CD1c-positive myeloid dendritic cell (primary cell): ENCODE results near the gene YPEL2.

ENCODE experiments used
- DNase-seq: peaks from one replicate; pipeline ENCODE4 v3.0.0-alpha.2; 2016; ENCODE audit errors: extremely low spot score

YPEL2 gene

GRCh38 chr17:59330053-59330942 is 1.2 kb upstream of the YPEL2 start:
- peak; percentile 25 for DNase-seq

DNA sequence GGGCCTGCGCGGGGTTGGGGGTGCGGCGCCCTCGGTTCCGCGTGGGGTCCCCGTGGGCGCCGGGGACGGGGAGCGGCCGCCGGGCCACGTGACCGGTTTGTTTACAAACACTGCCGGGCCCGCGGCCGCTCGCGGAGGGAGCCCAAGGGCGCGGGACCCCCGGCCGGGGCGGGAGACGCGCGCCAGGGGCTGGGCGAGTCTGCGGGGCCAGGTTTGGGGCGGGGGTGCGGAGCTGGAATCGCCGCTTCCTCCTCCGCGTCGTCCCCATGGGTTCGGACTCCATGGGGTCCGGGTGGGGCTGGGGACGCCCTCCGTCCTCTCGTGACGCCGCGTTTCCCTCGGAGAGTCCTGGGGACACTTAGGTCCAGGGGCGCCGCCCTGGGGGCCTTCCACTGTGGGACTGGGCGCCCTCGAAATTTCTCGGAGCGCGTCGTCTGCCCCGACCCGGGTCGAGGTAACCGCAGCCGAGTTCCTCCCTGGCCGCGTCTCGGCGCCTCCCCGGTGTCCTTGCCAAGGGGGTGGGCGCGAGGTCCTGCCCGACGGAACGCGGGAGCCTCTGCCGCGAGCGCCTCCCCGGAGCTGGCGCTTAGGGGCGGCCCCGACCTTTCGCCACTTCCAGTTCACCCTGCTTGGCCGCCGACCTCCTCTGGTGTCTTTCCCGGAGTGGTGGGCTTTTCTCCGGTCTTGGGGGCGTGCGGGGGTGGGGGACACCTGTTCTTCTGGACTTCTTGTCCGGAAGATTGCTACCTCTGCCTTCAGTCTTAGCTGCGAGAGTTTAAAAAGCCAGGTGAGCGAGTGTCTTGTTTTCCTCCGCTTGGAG is 684 bp downstream of the YPEL2 start:
- peak; percentile 55 for DNase-seq

DNA sequence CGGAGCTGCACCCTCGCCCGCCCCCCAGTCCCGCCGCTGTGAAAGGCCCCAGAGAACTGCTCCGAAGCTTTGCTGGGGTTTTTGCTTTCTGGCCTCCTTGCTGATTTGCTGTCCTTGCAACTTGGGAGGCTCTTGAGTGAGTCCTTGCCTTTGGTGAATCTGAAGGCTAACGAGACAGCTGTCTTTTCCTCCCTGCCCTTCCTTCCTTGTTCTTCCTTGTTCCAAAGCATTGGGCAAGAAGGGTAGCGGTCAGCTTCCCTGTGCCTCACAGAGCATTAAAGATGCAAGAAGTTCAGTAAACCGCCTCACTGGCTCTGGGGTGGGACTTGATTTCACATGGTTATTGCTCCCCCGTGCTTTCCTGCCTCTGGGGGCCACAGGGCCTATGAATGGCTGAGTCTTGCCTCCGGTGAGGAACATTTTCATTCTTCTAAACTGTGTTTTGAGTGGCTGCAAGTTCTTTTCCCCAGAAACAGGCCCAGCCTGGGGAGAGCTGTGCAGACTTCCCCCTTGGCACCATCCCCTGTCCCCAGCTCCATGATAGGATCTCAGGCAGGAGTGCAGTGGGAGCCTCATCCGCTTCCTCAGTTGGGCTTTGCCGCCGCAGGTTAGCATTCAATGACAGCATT is 1.4 kb downstream of the YPEL2 start:
- DNase-seq, result peak; percentile 60

DNA sequence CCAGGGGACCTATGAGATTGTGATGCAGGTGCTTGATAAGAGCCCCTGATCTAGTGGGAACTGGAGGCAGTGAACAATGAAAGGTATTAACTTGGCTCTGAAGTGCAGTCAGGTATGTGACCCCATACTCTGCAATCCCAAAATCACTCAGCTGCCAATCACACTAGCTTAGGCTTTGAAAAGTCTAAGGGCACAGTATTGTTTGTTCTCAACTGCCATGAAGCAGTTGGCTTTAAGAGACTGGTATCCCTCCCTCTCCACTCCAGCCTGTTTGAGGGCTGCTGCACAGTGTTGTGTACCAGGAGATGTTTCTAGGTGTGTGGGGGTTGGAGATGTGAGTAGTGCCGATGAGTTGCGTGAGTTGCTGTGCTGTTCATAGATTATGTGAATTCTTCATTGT is 2.4 kb downstream of the YPEL2 start:
- no peak for DNase-seq

- no peak for DNase-seq
Observed at GRCh38 chr17:59335685-59336084, 4.2 kb downstream of the YPEL2 start.

DNA sequence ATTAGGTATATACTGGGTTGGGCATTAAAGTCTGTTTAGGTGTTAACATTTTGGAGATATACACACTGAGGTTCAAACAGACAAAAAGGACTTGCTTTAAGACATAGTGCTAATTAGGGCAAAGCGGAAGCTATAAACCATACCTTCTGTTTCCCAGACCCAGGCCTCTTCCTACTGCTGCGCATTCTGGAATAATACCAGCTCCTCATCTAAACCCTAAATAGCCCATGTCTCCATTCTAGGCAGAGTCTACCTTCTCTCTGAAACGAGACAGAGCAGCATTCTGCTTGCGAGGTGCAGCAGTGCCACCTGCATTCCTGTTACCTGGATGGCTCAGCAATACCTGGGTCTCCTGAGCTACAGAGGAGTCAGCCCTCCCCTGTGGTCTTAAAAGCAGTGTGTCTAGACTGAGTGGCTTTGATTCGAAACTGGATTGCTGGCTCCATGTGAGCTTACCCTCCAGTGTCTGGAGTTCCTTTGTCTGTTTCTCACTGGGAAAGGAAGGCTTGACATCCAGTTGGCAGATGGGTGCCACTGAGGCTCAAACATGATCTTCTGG is 6.4 kb downstream of the YPEL2 start:
- no peak for DNase-seq

GRCh38 chr17:59338498-59338897 is 7.0 kb downstream of the YPEL2 start:
- no peak for DNase-seq

DNA sequence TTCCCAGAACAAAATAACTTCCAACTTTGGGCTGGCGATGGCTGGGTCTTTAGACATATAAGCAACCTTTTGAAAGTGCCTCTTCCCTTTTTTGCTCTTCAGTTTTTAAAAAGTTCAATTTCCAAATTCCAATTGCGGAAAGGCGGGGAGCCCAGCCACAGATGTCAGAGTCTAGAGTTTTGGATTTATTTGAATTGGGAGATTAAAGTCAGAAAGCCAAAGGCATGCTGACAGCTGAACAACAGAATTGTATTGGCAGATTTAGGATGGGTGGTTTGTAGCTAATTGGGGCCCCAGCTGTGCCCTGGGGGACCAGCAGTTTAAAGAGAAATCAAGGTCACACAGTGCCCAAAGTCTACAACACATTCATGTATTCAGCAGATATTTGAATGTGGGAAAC is 10.5 kb downstream of the YPEL2 start:
- DNase-seq, result no peak

DNA sequence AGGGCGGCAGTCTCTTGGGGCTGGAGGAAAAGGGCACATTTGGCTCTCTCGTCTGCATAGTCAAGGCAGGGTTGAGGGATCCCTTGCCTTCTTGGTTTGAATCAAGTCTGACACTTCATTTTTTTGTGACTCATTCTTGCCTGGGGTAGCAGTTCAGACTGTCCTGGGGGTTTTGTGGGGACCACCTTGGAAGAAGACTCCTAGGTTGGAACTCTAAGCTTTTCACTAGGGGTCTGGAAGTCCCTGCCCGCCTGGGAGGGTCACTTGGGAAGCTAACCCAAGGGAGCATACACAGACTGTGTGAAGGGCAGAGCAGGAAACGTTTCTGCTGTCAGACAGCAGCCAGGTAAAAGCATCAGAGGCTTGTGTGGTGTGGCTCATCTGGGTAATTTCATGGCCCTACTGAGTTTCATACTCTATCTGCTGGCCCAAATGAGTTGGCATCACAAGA is 11.3 kb downstream of the YPEL2 start:
- DNase-seq, result no peak

GRCh38 chr17:59345476-59345875 is 14.0 kb downstream of the YPEL2 start:
- no peak for DNase-seq

GRCh38 chr17:59346341-59346740 is 14.9 kb downstream of the YPEL2 start:
- DNase-seq, result no peak

DNA sequence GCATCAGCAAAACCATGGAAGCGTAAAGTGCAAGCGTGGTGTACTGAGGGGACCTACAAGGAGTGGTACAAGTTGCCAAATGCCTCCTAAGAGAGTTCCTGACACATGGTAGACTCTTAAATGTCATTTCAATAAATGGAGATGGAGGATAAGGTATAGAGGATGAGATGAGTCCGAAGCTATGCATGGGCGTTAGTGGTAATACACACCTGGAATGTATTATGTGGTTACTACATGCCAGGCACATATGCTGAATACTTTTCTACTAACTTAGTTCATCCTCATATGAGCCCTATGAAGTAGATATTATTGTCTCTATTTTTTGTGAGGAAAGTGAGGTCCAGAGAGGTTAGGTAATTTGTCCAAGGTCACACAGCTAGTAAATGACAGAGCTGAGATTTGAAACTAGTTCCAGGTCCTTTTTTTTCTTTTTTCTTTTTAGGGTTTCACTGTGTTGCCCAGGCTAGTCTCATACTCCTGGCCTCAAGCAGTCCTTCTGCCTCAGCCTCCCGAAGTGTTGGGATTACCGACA is 15.5 kb downstream of the YPEL2 start:
- DNase-seq, result no peak

DNA sequence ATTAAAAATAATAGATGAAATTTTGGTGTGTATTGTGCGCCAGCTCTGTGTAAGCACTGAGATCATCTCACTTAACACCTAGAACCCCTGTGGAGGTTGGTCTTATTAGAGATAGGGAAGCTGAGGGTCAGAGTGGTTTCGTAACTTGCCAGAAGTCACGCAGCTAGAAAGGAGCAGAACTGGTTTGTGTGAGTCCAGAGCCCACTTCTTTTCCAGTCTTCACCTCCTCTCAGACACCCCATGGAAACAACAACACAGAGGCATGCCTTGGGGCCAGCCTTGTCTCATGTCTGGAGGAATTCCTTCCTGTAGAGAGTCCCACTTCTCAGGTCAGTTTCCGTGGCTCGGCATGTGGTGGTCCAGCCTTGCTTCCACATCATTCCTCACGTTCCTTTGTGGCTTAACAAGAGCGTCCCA is 16.5 kb downstream of the YPEL2 start:
- peak; percentile 50 for DNase-seq

GRCh38 chr17:59349178-59349577 is 17.7 kb downstream of the YPEL2 start:
- DNase-seq, result no peak

- DNase-seq, result no peak
Observed at GRCh38 chr17:59353106-59353854, 21.8 kb downstream of the YPEL2 start.

GRCh38 chr17:59353936-59354755 is 22.7 kb downstream of the YPEL2 start:
- DNase-seq, result no peak

DNA sequence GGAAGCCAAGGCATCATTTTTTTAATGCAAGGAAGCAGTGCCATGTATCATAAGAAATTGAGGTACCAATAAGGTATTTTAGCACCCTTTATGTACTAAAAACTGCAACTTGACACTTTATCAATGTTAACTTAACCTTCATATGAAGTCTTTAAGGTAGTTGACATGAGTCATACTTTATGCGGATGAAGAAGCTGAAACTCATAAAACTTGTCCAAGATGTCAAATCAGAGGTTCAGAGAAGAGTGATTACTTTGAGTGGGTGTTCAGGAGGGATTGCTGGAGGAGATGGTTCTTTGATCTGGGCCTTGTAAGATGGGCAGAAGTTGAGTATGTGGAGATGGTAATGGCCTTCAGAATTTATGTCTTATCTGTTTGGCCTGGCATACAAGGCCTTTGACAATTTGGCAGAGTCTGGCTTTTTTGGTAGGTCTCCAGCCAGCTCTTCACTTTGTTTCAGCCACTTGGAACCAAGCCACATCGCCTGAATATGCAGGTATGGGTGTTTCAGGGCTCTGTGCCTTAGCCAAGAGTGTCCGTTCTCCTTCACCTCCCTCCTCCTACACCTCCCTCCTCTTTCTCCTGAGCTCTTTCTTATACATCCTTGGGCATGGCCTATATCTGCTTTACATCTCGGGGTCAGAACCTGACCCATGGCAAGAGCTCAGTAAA is 23.7 kb downstream of the YPEL2 start:
- no peak for DNase-seq

GRCh38 chr17:59355702-59356325 is 24.4 kb downstream of the YPEL2 start:
- no peak for DNase-seq
